KG1 (cell line): ENCODE data around the gene TRIM65.

ENCODE experiments used
- DNase-seq: peaks from one replicate; lab custom pipeline; 2025; lab: John Stamatoyannopoulos, UW

TRIM65 gene

GRCh38 chr17:75917141-75917916, 20.6 kb upstream of the TRIM65 start:
- DNase-seq = no peak

DNA sequence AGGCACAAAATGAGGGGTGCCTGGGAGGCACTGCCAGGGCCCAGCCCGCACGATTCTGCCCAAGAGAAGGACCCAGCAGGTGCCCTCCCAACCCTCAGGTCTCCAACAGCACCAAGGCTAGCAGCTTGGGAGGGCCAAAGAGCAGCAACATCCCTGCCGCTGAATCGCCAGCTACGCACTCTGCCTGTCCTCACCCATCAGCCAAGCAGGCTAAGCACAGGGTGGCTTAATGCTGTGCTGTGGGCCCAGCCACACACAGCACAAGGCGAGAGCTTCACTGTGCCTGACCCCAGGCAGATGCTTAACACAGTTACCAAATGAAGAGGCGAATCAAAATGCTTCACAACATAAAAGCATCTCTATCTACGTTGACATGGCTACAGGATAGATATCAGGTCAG, 18.5 kb upstream of the TRIM65 start:
- no peak for DNase-seq

GRCh38 chr17:75914643-75915267, 18.0 kb upstream of the TRIM65 start:
- DNase-seq = no peak

GRCh38 chr17:75913537-75914210, 16.9 kb upstream of the TRIM65 start:
- DNase-seq = no peak

DNA sequence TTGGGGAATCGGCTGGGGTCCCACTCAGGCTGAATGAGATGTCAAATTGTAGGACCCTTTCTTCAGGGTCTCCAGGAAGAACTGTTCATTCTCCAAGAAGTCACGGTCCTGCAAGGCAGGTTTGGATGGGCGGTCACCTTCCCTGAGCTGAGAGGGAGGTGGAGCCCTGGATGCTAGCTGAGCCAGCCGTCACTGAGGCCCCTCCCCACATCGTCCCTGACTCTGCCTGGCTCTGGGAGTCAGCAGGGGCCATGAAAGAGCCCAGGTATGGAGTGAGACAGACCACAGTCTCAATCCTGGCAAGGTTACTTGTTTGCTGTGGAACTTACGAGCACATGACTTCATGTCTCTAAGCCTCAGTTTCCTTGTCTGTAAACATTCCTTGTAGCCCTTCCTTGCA, 13.9 kb upstream of the TRIM65 start:
- no peak for DNase-seq

DNA sequence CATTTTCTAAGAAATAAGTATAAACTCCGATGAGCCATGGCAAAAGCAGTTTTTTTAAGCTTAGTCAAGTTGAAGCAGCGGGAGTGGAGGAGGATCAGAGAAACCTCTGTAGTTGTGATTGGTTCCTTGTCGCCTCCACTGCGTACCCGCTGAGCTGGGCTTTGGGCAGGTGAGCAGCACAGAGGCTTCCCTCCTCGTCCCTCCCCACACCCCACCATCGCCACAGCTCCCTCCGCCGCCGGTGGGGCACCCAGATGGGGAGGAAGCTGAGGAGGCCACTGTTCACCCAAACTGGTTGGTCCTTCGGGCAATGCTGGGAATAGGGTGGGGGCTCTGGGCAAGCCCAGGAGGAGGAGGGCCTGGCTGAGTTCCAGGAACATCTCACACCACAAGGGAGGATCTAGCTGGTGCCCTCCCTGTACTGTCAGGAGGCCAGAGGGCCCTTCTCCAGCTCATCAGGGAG, 13.1 kb upstream of the TRIM65 start:
- no peak for DNase-seq

DNA sequence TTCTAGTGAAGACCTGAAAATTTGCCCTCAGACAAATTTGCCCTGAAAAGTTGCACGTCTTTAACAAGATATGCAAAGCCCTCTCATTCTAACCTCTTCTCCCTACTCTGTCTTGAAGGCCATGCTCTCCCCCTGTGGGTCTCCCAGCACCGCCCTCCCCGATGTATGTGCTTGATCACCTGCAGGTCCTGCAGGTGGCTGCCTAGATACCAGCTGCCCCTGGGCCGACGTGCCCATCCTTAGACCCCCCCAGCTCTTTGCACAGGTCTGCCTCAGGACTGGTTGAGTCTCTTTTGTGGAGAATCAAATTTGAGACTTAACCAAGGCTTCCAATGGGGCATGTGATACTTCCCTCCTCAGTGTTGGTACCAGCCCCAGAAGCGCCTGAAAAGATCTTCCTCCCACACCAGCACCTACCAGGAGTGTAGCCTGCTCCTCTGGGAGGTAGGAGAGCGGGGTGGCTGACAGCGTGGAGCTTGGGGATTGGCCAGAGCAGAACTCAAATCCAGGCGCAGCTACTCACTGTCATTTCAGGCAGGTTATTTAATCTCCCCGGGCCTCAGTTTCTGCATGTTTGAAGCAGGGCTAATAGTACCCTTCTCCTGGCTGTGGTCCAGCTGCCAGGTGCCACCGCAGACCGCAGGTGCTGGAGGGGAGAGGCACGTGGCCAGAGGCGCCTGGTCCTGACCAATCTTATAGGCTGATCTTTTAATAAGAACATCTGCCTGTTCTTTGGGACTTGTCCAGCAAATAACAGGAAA, 12.5 kb upstream of the TRIM65 start:
- DNase-seq = no peak

DNA sequence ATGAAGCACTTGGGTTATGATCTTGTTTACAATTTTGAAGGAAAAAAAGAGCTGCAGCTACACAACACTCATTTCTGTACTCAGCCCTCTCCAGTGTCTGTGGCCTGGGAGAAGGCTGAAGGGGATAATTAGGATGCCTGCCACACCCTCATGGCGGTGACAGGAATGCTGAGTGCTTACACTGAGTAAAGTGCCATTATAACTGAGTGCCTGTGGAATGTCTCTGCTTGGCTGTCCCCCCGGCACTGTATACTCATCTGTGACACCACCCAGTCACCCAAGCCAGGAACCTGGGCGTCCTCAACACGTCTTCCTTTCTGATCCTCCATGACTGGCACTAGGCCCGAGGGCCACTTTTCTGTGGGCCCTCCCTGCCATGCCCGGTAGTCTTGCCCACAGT, 11.4 kb upstream of the TRIM65 start:
- DNase-seq = no peak

- DNase-seq = no peak
Measured at GRCh38 chr17:75906143-75906884, 9.6 kb upstream of the TRIM65 start.

DNA sequence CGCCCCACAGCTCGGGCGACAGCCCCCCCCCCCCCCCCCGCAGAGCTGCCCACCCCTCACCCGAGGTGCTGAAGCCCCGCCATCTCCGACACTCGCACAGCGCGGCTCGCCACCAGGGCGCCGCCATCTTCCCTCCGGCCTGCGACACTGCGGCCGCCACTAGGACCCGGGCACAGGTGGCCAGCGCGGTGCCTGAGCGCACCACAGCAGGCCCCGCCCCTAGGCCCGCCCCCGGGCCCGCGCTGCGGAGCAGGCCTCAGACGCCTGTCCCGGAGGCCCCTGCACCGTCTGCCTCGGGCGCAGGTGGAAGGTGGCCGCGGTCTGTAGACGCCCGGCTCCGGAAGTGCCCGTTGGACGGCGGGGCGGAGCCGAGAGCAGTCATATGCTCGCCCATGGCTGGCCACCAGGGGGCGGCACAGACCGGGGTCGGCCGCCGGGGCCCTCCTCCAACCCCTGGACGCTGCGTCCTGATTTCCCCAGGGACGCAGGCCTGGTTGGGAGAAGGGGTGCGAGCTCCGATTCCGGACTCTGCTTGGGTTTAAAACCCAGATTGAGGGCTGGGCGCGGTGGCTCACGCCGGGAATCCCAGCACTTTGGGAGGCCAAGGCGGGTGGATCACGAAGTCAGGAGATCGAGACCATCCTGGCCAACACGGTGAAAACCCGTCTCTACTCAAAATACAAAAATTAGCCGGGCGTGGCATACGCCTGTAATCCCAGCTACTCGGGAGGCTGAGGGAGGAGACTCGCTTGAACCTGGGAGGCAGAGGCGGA, 8.2 kb upstream of the TRIM65 start, which contains the start of gene MRPL38:
Gene MRPL38 (minus strand): TSS at position 136 of the 773 bp plus-strand sequence. CDS start 9 bp downstream, at position 127.
- peak; percentile 98 for DNase-seq

DNA sequence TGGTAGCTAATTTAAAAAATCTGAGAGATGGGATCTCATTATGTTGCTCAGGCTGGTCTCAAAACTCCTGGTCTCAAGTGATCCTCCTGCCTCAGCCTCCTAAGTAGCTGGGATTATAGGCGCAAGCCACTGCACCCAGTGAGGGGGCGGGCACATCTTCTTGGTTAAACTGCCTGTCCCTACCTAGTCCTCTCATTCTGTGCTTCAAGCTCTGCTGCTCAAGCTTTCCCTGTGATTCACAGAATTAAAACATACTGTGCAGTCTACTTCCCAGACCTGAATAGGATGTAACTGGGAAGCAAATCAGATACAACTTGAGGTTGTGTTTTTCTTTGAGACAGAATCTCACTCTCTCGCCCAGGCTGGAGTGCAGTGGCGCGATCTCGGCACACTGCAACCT, 5.7 kb upstream of the TRIM65 start:
- no peak for DNase-seq

DNA sequence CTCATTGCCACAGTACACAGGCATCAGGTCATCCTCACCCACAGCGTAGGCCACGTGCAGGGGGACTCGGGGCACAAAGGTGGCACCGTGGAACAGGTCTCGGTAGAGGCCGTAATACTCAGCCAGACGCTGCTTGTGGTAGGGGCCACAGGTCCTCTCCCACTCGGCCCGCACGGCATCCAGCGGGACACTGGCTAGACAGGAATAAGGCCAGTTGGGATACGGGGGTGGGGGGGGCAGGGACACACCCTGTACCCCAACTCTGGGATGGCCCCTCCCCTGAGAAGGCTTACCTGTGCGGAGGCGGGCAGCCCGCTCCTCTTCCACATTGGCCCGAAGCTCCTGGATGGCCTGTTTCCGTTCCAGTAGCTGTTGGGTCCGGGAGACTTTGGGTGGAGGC, 5.0 kb upstream of the TRIM65 start:
- no peak for DNase-seq

- DNase-seq = no peak
Measured at GRCh38 chr17:75900691-75901533, 4.2 kb upstream of the TRIM65 start.

DNA sequence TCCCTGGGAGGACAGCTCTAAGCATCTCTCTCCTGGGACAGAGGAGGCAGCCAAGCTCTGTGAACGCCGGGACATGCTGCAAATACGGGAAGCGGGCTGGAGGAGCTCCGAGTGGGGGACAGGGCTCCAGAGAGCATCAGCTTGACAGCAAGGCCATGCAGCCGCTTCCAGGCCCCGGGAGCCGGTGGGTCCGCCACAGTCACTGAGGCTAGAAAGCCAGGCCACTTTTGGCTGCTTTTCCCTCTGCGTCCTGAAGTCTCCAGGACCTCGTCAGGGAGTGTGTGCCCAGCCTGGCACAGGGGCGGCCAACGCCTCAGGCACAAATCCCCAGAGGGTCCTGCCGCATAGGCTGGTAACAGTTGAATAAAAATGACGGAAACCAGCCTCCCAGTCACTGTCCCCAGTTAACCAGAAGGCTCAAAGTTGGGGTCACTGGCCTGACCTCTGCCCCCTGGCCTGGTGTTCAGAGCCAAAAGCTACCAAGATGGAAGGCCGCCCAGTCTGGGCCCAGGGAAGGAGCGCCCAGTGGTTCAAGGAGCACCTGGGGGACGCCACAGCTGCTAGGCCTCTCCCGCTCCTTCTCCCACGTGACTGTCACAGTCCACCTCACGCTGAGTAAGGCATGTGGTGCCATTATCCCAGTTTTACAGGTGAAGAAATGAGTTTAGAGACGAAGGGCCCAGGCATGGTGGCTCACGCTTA, 3.2 kb upstream of the TRIM65 start:
- DNase-seq = no peak

GRCh38 chr17:75899353-75899752, 2.6 kb upstream of the TRIM65 start:
- no peak for DNase-seq

DNA sequence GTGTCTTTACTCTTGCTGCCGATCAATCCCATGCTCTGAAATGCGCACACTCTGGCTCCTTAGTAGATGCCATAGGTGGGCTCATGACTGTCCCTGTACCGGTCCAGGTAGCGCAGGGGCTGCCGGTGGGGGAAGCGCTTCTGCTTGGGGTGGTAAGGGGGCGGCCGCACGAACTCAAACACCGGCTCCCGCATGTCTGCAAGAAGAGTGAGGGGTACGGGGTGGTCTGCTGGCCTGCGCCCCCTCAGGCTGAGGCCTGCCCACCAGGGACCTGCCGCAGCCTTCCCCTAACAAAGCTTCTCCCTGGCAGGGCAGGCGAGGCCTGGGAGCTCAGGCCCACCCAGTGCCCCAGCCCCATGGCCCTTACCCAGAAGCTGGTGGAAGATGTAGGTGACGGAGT, 2.0 kb upstream of the TRIM65 start:
- no peak for DNase-seq

GRCh38 chr17:75898065-75898464, 1.3 kb upstream of the TRIM65 start:
- no peak for DNase-seq

GRCh38 chr17:75897160-75898019, 639 bp upstream of the TRIM65 start:
- no peak for DNase-seq
